ENCODE data around the gene STIM2. TPM values are rescaled to one million over a fixed set of nuclear protein-coding genes. Genes with fewer than 3 reads are reported as not detected.

STIM2 gene
- total and polyA plus RNA-seq, 10 donors: 26.8 to 66.6 (median 49.1) TPM

DNA sequence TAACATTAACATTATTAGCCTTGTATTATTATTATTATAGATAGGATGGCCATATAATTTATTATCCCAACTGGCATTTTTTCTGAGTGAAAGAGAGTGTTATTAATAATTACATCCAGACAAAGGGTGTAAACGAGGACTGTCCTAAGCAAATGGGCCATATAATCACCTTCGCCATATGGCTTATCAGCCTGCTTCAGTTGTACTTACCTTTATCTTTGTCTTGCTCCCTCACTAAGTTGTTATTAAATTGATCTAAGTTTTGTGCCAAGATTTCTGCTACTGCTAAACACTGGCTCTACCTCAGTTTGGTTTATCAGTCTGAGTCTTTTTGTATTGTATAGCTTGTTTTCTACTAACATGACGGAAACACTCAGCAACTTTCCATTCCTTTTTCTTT, 76.9 kb downstream of the STIM2 start:
- no peak for TF ChIP-seq POLR2AphosphoS5 (IDR thresholded peaks at IDR 0.05)
- TF ChIP-seq POLR2A (IDR thresholded peaks at IDR 0.05): no peak
- TF ChIP-seq, protein P1, sequence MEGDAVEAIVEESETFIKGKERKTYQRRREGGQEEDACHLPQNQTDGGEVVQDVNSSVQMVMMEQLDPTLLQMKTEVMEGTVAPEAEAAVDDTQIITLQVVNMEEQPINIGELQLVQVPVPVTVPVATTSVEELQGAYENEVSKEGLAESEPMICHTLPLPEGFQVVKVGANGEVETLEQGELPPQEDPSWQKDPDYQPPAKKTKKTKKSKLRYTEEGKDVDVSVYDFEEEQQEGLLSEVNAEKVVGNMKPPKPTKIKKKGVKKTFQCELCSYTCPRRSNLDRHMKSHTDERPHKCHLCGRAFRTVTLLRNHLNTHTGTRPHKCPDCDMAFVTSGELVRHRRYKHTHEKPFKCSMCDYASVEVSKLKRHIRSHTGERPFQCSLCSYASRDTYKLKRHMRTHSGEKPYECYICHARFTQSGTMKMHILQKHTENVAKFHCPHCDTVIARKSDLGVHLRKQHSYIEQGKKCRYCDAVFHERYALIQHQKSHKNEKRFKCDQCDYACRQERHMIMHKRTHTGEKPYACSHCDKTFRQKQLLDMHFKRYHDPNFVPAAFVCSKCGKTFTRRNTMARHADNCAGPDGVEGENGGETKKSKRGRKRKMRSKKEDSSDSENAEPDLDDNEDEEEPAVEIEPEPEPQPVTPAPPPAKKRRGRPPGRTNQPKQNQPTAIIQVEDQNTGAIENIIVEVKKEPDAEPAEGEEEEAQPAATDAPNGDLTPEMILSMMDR (IDR thresholded peaks at IDR 0.05 in 8 of 11, conservative IDR thresholded peaks at IDR 0.05 in 3 of 11): no peak
- intact Hi-C loops (cut with DNase I; ENCODE audit: low total_unique reads): no loop called here
- no peak for DNase-seq
- no peaks in the 10 kb centered on the region for H3K9me3 ChIP-seq
- H3K4me1 ChIP-seq: peaks cover 7 to 76% (median 45%) of the 10 kb centered on the region in 6 donors
- H3K36me3 ChIP-seq: no peaks in the 10 kb centered on the region
- H3K4me3 ChIP-seq: no peak overlapping the region
- WGBS, 5 donors: 91 to 96% (median 92%) methylated on average over 3 of the region's 3 CpGs
- peak overlapping the region in 1 of 8 donors; percentile 21 for H3K27ac ChIP-seq
- H3K27me3 ChIP-seq (replicated peaks in 1 of 7): no peaks in the 10 kb centered on the region

DNA sequence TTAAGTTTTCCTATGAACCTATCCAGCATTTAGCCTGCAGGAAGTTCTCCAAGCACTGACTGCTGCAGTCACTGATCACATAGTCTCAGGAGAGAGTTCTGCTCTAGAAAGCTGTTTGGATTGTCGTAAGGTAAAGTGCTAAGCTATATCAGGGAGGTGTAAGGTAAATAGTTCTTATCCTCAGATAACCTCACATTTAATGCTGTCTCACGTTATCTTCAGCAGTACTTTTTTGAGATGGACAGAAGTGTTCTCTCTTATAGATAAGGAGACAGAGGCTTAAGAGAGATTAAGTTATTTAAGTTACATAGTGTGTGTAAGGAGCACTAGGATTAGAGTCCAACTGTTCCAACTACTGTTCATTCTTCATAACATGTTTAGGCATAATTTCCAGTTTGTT, 77.9 kb downstream of the STIM2 start:
- intact Hi-C loops (cut with DNase I; ENCODE audit: low total_unique reads): no loop called here
- 76 to 90% (median 83%) methylated on average over 2 of the region's 2 CpGs for WGBS, 5 donors
- TF ChIP-seq POLR2A (IDR thresholded peaks at IDR 0.05) (no peak), POLR2AphosphoS5 (IDR thresholded peaks at IDR 0.05) (no peak)
- TF ChIP-seq, protein P1 (IDR thresholded peaks at IDR 0.05 in 8 of 11, conservative IDR thresholded peaks at IDR 0.05 in 3 of 11): no peak
- Histone ChIP-seq H3K4me3 (no peak overlapping the region), H3K4me1 (peaks cover 7 to 84% (median 48%) of the 10 kb centered on the region in 6 donors), H3K27ac (no peak overlapping the region), H3K36me3 (no peaks in the 10 kb centered on the region), H3K27me3 (replicated peaks in 1 of 7) (no peaks in the 10 kb centered on the region), H3K9me3 (no peaks in the 10 kb centered on the region)
- DNase-seq: no peak

DNA sequence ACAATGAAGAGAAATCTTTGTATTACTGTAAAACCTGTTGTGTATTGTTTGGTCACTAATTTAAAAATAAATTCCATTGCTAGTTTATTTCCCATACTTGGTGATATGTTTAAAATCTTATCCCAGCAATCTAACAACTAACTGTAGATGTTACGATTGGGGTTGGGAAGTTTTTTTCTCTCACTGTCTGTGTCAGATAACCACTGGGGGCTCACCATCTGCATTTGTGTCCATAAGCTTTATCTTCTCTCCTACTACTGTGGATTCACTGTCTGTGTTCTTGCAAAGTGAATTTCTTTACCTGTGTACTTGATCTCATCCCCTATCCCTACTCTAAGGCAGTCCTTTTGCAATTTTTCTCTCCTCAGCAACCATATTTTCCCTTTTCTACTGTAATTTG, 81.3 kb downstream of the STIM2 start:
- H3K4me3 ChIP-seq: no peak overlapping the region
- H3K9me3 ChIP-seq: peaks cover 0 to 6% (median 0%) of the 10 kb centered on the region in 8 donors
- no peak overlapping the region for H3K27ac ChIP-seq
- no peak for DNase-seq
- peaks cover 5 to 71% (median 37%) of the 10 kb centered on the region in 6 donors for H3K4me1 ChIP-seq
- WGBS, 5 donors: 92 to 100% (median 96%) methylated on average over 1 of the region's 1 CpG
- no peaks in the 10 kb centered on the region for H3K36me3 ChIP-seq
- H3K27me3 ChIP-seq (replicated peaks in 1 of 7): no peaks in the 10 kb centered on the region
- TF ChIP-seq POLR2AphosphoS5 (IDR thresholded peaks at IDR 0.05) (no peak), POLR2A (IDR thresholded peaks at IDR 0.05) (no peak)
- TF ChIP-seq, protein P1 (IDR thresholded peaks at IDR 0.05 in 8 of 11, conservative IDR thresholded peaks at IDR 0.05 in 3 of 11): no peak
- intact Hi-C loops (cut with DNase I; ENCODE audit: low total_unique reads): no loop called here

DNA sequence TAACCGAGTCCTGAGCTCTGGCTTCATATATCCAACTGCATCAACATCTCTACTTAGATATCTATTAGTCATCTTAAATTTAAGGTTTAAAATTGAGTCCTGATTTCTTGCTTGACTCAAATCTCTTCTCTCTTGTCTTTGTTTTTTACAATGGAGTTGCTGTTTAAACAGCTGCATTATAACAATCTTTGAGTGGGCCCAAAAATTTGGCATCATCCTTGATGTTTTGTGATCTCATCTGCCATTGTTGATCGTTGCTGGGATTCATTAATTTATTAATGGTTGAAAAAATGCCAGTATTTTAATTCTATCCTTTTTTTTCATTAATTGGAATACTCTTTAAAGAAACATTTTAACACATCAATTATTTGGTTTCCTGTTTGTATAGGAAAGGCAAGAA, 82.2 kb downstream of the STIM2 start:
- Histone ChIP-seq H3K4me3 (no peak overlapping the region), H3K9me3 (peaks cover 0 to 6% (median 0%) of the 10 kb centered on the region in 8 donors), H3K27me3 (replicated peaks in 1 of 7) (no peaks in the 10 kb centered on the region), H3K4me1 (peaks cover 4 to 62% (median 29%) of the 10 kb centered on the region in 6 donors), H3K27ac (no peak overlapping the region), H3K36me3 (no peaks in the 10 kb centered on the region)
- TF ChIP-seq, protein P1 (IDR thresholded peaks at IDR 0.05 in 8 of 11, conservative IDR thresholded peaks at IDR 0.05 in 3 of 11): no peak
- TF ChIP-seq POLR2AphosphoS5 (IDR thresholded peaks at IDR 0.05) (no peak), POLR2A (IDR thresholded peaks at IDR 0.05) (no peak)
- intact Hi-C loops (cut with DNase I; ENCODE audit: low total_unique reads): no loop called here
- no peak for DNase-seq
- whole genome bisulfite sequencing, 5 donors: 72 to 89% (median 82%) methylated on average over 2 of the region's 2 CpGs

All from spleen (tissue), 11 donors.